ENCODE measurements around the gene ANK2. TPM values are rescaled to one million over a fixed set of nuclear protein-coding genes. Genes with fewer than 3 reads are reported as not detected.

The ANK2 gene
- total RNA-seq, 1 experiment from 2014 or later = 5.6 TPM

DNA sequence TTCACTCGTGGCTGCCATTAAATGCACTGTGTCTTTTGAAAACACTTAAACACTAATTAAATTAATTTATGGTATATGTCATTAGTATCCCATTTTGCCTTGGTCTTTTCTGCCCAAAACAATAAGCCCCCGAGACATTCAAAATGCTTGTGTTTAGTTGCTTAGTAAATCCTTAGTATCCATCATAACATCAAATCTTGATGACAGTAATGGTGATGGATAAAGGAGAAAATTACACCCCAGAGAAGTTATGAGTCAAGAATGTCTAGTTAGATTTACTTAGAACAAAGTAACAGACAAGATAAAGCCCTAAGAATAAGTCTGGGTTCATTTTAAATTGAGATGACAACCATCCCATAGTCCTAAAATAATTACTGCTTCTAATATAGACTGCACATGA, 21.3 kb downstream of the ANK2 start:
- Histone ChIP-seq H4K20me1 (ENCODE audit: insufficient read depth) (no peaks in the 10 kb centered on the region), H3K4me3 (replicated peaks in 1 of 2; ENCODE audit: low read depth in 1 of 2, low read length in 2 of 2) (no peak overlapping the region), H3K27ac (ENCODE audit: low read depth, low read length) (no peak overlapping the region), H3K36me3 (ENCODE audit: control insufficient read depth in 1 of 2, insufficient read depth in 2 of 2, low read length in 2 of 2) (no peaks in the 10 kb centered on the region), H3K9ac (ENCODE audit: low read length) (no peak overlapping the region), H3K9me3 (ENCODE audit: control insufficient read depth in 1 of 2, insufficient read depth in 1 of 2, low read depth in 1 of 2, low read length in 2 of 2) (no peaks in the 10 kb centered on the region), H3K79me2 (ENCODE audit: insufficient read depth, low read length) (no peaks in the 10 kb centered on the region), H3K27me3 (ENCODE audit: insufficient read depth, low read length) (no peaks in the 10 kb centered on the region), H3K4me2 (ENCODE audit: low read length) (no peak overlapping the region), H3K4me1 (ENCODE audit: control insufficient read depth in 1 of 2, insufficient read depth in 2 of 2, low read length in 2 of 2) (peaks cover 0 to 8% of the 10 kb centered on the region in 2 experiments; a peak in 1 of 4 replicates), H3K9me2 (ENCODE audit: insufficient read depth) (no peaks in the 10 kb centered on the region), H2AFZ (ENCODE audit: low read depth, low read length, poor library complexity, severe bottlenecking) (no peak overlapping the region)
- ChIA-PET CTCF (no interaction called here), RAD21 (ENCODE audit: low non-redundant PET in 1 of 2, low total read pairs in 2 of 2, uncharacterized antibody in 2 of 2, unreplicated experiment in 2 of 2) (no interaction called here), POLR2A (no interaction called here)
- DNase-seq (ENCODE audit: low read depth, low spot score) (no peak), ATAC-seq (no peak)
- BruUV-seq (replicated peaks) = no TSS peak
- intact Hi-C loops (cut with micrococcal nuclease) = no loop called here
- TF ChIP-seq ZFX (IDR thresholded peaks at IDR 0.05) (no peak), JUND (IDR thresholded peaks at IDR 0.05) (no peak), EZH2 (IDR thresholded peaks at IDR 0.05) (no peak), ELF1 (IDR thresholded peaks at IDR 0.05; ENCODE audit: borderline replicate concordance, low read depth) (no peak)

DNA sequence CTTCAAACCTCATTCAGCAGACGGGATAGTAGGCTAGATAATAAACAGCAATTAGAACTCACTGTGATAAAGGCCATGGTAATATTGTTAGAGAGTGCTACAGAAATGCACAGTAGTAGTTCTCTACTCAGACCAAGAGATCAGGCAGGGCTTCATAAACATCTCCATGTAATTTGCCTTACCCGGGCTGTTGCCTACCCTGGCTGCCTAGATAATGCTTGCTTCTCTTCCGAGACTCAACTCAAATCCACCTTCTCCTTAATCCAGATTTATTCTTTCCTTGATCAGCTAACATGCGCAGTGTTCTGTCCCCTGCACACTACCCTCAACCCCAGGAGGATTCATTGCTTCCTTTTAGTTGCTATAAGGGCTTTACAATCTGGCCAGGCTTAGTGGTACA, 21.8 kb downstream of the ANK2 start:
- H3K4me1 ChIP-seq (ENCODE audit: control insufficient read depth in 1 of 2, insufficient read depth in 2 of 2, low read length in 2 of 2) = peaks cover 0 to 8% of the 10 kb centered on the region in 2 experiments; a peak in 1 of 4 replicates
- no peaks in the 10 kb centered on the region for H3K36me3 ChIP-seq (ENCODE audit: control insufficient read depth in 1 of 2, insufficient read depth in 2 of 2, low read length in 2 of 2)

More for the DNA sequence above, 21.8 kb downstream of the ANK2 start:
- BruUV-seq (replicated peaks) = no TSS peak
- Histone ChIP-seq H3K27me3 (ENCODE audit: insufficient read depth, low read length) (no peaks in the 10 kb centered on the region), H3K79me2 (ENCODE audit: insufficient read depth, low read length) (no peaks in the 10 kb centered on the region), H3K9ac (ENCODE audit: low read length) (no peak overlapping the region), H3K9me2 (ENCODE audit: insufficient read depth) (no peaks in the 10 kb centered on the region), H3K4me3 (replicated peaks in 1 of 2; ENCODE audit: low read depth in 1 of 2, low read length in 2 of 2) (no peak overlapping the region), H3K27ac (ENCODE audit: low read depth, low read length) (no peak overlapping the region), H2AFZ (ENCODE audit: low read depth, low read length, poor library complexity, severe bottlenecking) (no peak overlapping the region), H3K4me2 (ENCODE audit: low read length) (no peak overlapping the region), H4K20me1 (ENCODE audit: insufficient read depth) (no peaks in the 10 kb centered on the region), H3K9me3 (ENCODE audit: control insufficient read depth in 1 of 2, insufficient read depth in 1 of 2, low read depth in 1 of 2, low read length in 2 of 2) (no peaks in the 10 kb centered on the region)
- POLR2A ChIA-PET = no interaction called here
- RAD21 ChIA-PET (ENCODE audit: low non-redundant PET in 1 of 2, low total read pairs in 2 of 2, uncharacterized antibody in 2 of 2, unreplicated experiment in 2 of 2) = no interaction called here
- ATAC-seq (no peak), DNase-seq (ENCODE audit: low read depth, low spot score) (no peak)
- CTCF ChIA-PET = no interaction called here
- TF ChIP-seq SP1 (IDR thresholded peaks at IDR 0.05; ENCODE audit: low read depth) = no peak
- TF ChIP-seq, protein P1, sequence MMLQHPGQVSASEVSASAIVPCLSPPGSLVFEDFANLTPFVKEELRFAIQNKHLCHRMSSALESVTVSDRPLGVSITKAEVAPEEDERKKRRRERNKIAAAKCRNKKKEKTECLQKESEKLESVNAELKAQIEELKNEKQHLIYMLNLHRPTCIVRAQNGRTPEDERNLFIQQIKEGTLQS (IDR thresholded peaks at IDR 0.05) = no peak
- no peak for TF ChIP-seq FOSL1 (IDR thresholded peaks at IDR 0.05; ENCODE audit: low read depth)
- TF ChIP-seq CBX3 (IDR thresholded peaks at IDR 0.05; ENCODE audit: low read depth) = no peak
- no peak for TF ChIP-seq CEBPB (IDR thresholded peaks at IDR 0.05; ENCODE audit: low read depth)
- TF ChIP-seq JUND (IDR thresholded peaks at IDR 0.05) = no peak
- TF ChIP-seq POLR2A (IDR thresholded peaks at IDR 0.05; ENCODE audit: borderline replicate concordance, extremely low read depth, insufficient read depth, insufficient read length) = no peak
- no peak for TF ChIP-seq ELF1 (IDR thresholded peaks at IDR 0.05; ENCODE audit: borderline replicate concordance, low read depth)
- no peak for TF ChIP-seq YY1 (IDR thresholded peaks at IDR 0.05; ENCODE audit: extremely low read depth, insufficient replicate concordance, low read depth, low read length)
- TF ChIP-seq, protein P2, sequence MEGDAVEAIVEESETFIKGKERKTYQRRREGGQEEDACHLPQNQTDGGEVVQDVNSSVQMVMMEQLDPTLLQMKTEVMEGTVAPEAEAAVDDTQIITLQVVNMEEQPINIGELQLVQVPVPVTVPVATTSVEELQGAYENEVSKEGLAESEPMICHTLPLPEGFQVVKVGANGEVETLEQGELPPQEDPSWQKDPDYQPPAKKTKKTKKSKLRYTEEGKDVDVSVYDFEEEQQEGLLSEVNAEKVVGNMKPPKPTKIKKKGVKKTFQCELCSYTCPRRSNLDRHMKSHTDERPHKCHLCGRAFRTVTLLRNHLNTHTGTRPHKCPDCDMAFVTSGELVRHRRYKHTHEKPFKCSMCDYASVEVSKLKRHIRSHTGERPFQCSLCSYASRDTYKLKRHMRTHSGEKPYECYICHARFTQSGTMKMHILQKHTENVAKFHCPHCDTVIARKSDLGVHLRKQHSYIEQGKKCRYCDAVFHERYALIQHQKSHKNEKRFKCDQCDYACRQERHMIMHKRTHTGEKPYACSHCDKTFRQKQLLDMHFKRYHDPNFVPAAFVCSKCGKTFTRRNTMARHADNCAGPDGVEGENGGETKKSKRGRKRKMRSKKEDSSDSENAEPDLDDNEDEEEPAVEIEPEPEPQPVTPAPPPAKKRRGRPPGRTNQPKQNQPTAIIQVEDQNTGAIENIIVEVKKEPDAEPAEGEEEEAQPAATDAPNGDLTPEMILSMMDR (IDR thresholded peaks at IDR 0.05 in 2 of 3, conservative IDR thresholded peaks at IDR 0.05 in 1 of 3; ENCODE audit: borderline replicate concordance in 1 of 3, insufficient read depth in 1 of 3, low read depth in 2 of 3, low read length in 2 of 3) = no peak
- intact Hi-C loops (cut with micrococcal nuclease) = no loop called here
